NB4 (cell line): ENCODE results near the gene NRP1.

Experiments
- POLR2A ChIP-seq: IDR thresholded peaks from 2 replicates; pipeline ENCODE4 v1.6.1; 2011; ENCODE audit warnings: mild to moderate bottlenecking; ENCODE audit not compliant: insufficient read length; ENCODE audit errors: extremely low read depth
- TF ChIP-seq, protein P1 (sequence below): IDR thresholded peaks from one replicate; pipeline ENCODE4 v1.5.1; 2012; ENCODE audit warnings: low read depth, low read length

DNA sequence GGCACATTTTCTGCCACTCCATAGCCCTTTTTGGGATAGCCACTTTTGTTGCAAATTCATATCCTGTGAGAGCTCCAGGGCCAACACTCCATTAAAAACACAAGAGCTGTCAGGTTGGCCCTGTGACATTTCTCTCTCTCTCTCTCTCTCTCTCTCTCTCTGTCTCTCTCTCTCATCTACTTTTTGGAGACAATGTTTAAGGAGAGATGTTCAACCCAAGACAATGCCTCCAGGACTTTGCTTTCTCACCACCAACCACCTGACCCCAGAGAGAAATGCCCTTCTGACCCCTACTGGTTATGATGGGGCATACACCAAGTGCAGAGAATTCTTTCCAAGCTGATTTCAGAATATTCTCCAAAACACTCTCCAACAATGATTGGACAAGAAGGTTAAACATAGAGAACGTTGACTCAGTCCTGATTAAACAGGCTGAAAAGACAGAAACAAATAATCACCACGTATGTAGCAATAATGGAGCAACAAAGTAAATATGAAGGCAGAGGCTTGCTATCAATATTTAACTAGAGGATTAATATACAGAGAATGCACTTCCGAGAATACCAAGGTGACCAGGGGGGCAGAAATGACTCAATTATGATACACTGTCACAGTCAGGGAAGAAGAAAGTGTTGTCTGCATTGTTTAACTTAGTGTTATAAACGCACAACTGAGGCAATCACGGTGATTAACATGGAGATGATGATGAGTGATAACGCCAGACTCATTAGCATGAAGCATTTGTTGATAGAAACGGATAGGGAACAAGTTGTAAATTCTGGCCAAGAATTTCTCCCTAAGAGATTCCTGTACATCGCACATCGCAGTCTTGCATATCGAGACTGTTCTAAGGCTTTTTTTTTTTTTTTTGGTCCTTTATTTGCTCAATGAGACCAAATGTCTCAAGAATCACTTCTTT lies 178.5 kb downstream of the NRP1 start:
- TF ChIP-seq, protein P1, sequence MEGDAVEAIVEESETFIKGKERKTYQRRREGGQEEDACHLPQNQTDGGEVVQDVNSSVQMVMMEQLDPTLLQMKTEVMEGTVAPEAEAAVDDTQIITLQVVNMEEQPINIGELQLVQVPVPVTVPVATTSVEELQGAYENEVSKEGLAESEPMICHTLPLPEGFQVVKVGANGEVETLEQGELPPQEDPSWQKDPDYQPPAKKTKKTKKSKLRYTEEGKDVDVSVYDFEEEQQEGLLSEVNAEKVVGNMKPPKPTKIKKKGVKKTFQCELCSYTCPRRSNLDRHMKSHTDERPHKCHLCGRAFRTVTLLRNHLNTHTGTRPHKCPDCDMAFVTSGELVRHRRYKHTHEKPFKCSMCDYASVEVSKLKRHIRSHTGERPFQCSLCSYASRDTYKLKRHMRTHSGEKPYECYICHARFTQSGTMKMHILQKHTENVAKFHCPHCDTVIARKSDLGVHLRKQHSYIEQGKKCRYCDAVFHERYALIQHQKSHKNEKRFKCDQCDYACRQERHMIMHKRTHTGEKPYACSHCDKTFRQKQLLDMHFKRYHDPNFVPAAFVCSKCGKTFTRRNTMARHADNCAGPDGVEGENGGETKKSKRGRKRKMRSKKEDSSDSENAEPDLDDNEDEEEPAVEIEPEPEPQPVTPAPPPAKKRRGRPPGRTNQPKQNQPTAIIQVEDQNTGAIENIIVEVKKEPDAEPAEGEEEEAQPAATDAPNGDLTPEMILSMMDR: peak; percentile 26
- TF ChIP-seq POLR2A: no peak
